A673 (cell line): Measurements from ENCODE around the gene LRP1B. TPM values are rescaled to one million over a fixed set of nuclear protein-coding genes. Genes with fewer than 3 reads are reported as not detected.

Experiments used
- BruUV-seq: library from RNA; stranded (reverse); fragments of 400-500 nt; replicated peaks from 2 replicates; lab custom pipeline; 2021; lab: Mats Ljungman, UMichigan
- CTCF ChIA-PET: fragments of 300-600 bp; sonication (Branson Sonifier 250); formaldehyde crosslinking; loops from one replicate; lab custom pipeline; 2022; ENCODE audit warnings: antibody characterized with exemption; lab: Charles Lee
- POLR2A ChIA-PET: fragments of 300-600 bp; sonication (Branson Sonifier 250); formaldehyde crosslinking; loops from one replicate; lab custom pipeline; 2022; ENCODE audit warnings: antibody characterized with exemption; ENCODE audit not compliant: low non-redundant PET; lab: Charles Lee
- DNase-seq: peaks from one replicate; pipeline ENCODE4 v3.0.0-alpha.2; 2015; ENCODE audit warnings: low spot score
- H3K27ac ChIP-seq: fragments of 200-600 bp; sonication (generic); 2 replicates; pipeline ENCODE4 v1.5.1; 2016; ENCODE audit warnings: mixed run types, low read depth, mild to moderate bottlenecking, mixed read lengths, antibody characterized with exemption, low read length; ENCODE audit not compliant: poor library complexity, severe bottlenecking
- H3K27me3 ChIP-seq: fragments of 200-600 bp; sonication (generic); replicated peaks from 2 replicates; pipeline ENCODE4 v1.6.1; 2017; ENCODE audit warnings: mixed run types, low read depth, mild to moderate bottlenecking, mixed read lengths, antibody characterized with exemption, low read length; ENCODE audit not compliant: insufficient read depth, poor library complexity
- H3K36me3 ChIP-seq: fragments of 200-600 bp; sonication (generic); 2 replicates; pipeline ENCODE4 v1.6.1; 2016; ENCODE audit warnings: mixed run types, mild to moderate bottlenecking, mixed read lengths, antibody characterized with exemption, low read length; ENCODE audit not compliant: insufficient read depth, poor library complexity, severe bottlenecking
- H3K4me1 ChIP-seq: fragments of 200-600 bp; sonication (generic); 2 replicates; pipeline ENCODE4 v1.6.1; 2017; ENCODE audit warnings: mixed run types, mild to moderate bottlenecking, mixed read lengths, antibody characterized with exemption, low read length; ENCODE audit not compliant: insufficient read depth, poor library complexity, severe bottlenecking
- H3K4me3 ChIP-seq: fragments of 200-600 bp; sonication (generic); 2 replicates; pipeline ENCODE4 v1.5.1; 2016; ENCODE audit warnings: low read depth, mixed run types, mild to moderate bottlenecking, mixed read lengths, low read length; ENCODE audit not compliant: poor library complexity, severe bottlenecking
- H3K9me3 ChIP-seq: fragments of 200-600 bp; sonication (generic); 2 replicates; pipeline ENCODE4 v1.6.1; 2016; ENCODE audit warnings: mixed run types, low read depth, mild to moderate bottlenecking, mixed read lengths, antibody characterized with exemption, low read length; ENCODE audit not compliant: poor library complexity, severe bottlenecking
- CTCF ChIP-seq: fragments of 300-800, 200-600 bp; sonication (generic); conservative IDR thresholded peaks from 2 replicates; pipeline ENCODE4 v1.5.1; 2017; ENCODE audit warnings: low read depth, mild to moderate bottlenecking, antibody characterized with exemption, low read length, moderate library complexity, mixed read lengths
- EZH2 ChIP-seq: fragments of 200-600 bp; sonication (generic); IDR thresholded peaks from 2 replicates; pipeline ENCODE4 v1.6.1; 2017; ENCODE audit warnings: borderline replicate concordance, low read depth, mild to moderate bottlenecking, mixed read lengths, antibody characterized with exemption, low read length; ENCODE audit not compliant: poor library complexity, severe bottlenecking
- intact Hi-C: fragments of 100-400 bp; cut with micrococcal nuclease; formaldehyde crosslinking; loops from one replicate; pipeline ENCODE4 v1.10.0; 2022; ENCODE audit not compliant: unreplicated experiment
- total RNA-seq: library from RNA; stranded (reverse); gene quantifications from 2 replicates; pipeline ENCODE4 v1.2.3, GENCODE V29; 2021

The LRP1B gene
- total RNA-seq, 1 experiment from 2014 or later = 9.9 TPM

GRCh38 chr2:141137122-141137693, 993.6 kb downstream of the LRP1B start:
- DNase-seq = no peak
- H3K4me3 ChIP-seq = no peak overlapping the region
- intact Hi-C loops = no loop called here
- ChIA-PET POLR2A (no interaction called here), CTCF (no interaction called here)
- H3K9me3 ChIP-seq = no peaks in the 10 kb centered on the region
- TF ChIP-seq CTCF = no peak
- no peak for TF ChIP-seq EZH2
- H3K4me1 ChIP-seq = no peaks in the 10 kb centered on the region
- no peaks in the 10 kb centered on the region for H3K27me3 ChIP-seq
- H3K27ac ChIP-seq = no peak overlapping the region
- H3K36me3 ChIP-seq = no peaks in the 10 kb centered on the region
- no TSS peak for BruUV-seq

- DNase-seq = no peak
- BruUV-seq = no TSS peak
- intact Hi-C loops = no loop called here
- CTCF ChIA-PET = no interaction called here
- no peak for TF ChIP-seq EZH2
- TF ChIP-seq CTCF = no peak
- Histone ChIP-seq H3K27ac (no peak overlapping the region), H3K36me3 (no peaks in the 10 kb centered on the region), H3K27me3 (no peaks in the 10 kb centered on the region), H3K4me1 (no peaks in the 10 kb centered on the region), H3K4me3 (no peak overlapping the region), H3K9me3 (no peaks in the 10 kb centered on the region)
- POLR2A ChIA-PET = interaction anchor here (0.6 kb wide), 1 partner anchor 188 kb away, joined by 3 read pairs; no protein-coding TSS in a partner anchor
Observed at GRCh38 chr2:141133883-141134282, 996.9 kb downstream of the LRP1B start.

GRCh38 chr2:141125432-141125831, 1005.4 kb downstream of the LRP1B start:
- no peak for DNase-seq
- no TSS peak for BruUV-seq
- Histone ChIP-seq H3K36me3 (no peaks in the 10 kb centered on the region), H3K27ac (no peak overlapping the region), H3K4me3 (no peak overlapping the region), H3K9me3 (no peaks in the 10 kb centered on the region), H3K4me1 (no peaks in the 10 kb centered on the region), H3K27me3 (no peaks in the 10 kb centered on the region)
- intact Hi-C loops = no loop called here
- POLR2A ChIA-PET = no interaction called here
- no peak for TF ChIP-seq CTCF
- no peak for TF ChIP-seq EZH2
- CTCF ChIA-PET = interaction anchor here (0.7 kb wide), 1 partner anchor 30 kb away, joined by 9 read pairs; no protein-coding TSS in a partner anchor
